GM12801 (cell line): Measurements from ENCODE around the gene DNAH1.

Source experiments
- CTCF ChIP-seq: IDR thresholded peaks from one replicate; pipeline ENCODE4 v1.5.1; 2011; ENCODE audit warnings: control low read depth; ENCODE audit not compliant: insufficient read length; ENCODE audit errors: extremely low read depth

DNAH1 gene

GRCh38 chr3:52364322-52365035 is 48.4 kb downstream of the DNAH1 start:
- TF ChIP-seq CTCF, result no peak

GRCh38 chr3:52366527-52366926 is 50.4 kb downstream of the DNAH1 start:
- no peak for TF ChIP-seq CTCF

- no peak for TF ChIP-seq CTCF
Observed at GRCh38 chr3:52367891-52368880, 52.1 kb downstream of the DNAH1 start.

GRCh38 chr3:52370531-52370930 is 54.4 kb downstream of the DNAH1 start:
- no peak for TF ChIP-seq CTCF

GRCh38 chr3:52372822-52373504 is 56.8 kb downstream of the DNAH1 start:
- TF ChIP-seq CTCF, result no peak

- TF ChIP-seq CTCF, result no peak
Observed at GRCh38 chr3:52373676-52374075, 57.6 kb downstream of the DNAH1 start.

GRCh38 chr3:52374173-52374572 is 58.1 kb downstream of the DNAH1 start:
- TF ChIP-seq CTCF, result no peak
